ENCODE results near the gene GABPB2.

The GABPB2 gene

DNA sequence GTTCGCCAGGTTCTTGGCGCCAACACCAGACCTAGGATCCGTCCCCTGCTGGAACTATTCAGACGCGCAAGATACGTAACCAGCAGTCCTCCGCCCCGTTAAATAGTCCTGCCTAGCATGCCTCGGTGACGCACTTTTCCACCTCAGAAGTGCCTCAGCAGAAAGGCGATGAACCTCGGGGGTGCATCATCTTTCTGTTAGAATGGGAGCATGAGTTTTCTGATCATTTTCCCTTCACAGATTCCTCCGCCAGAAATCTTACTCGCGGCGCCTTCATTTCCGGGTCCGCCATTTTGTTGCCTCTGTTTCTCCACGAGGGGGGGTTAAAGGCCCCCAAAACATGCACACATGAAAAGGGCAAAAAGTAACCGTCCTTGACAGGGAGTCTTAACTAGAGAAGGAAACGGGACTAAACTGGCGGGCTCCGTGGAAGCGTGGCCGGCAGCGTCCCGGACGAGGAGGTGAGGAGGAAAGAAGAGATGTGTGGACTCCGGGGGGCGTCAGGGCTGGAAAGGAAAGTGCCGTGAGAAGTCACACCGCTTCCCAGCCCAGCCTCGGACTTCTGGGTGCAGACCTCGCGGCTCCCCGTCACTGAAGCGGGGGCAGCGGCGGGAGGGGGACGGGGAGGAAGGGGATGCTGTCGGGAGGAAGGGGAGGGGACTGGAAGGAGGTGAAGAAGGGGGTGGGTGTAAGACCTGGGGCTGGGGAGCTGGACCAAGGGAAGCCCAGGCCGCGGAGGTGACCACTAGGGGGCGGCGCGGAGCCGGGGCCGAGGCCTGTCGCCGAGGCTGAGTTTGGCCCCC is at the start of gene GABPB2:
TSS of gene GABPB2 (plus strand) at position 288 of the 803 bp plus-strand sequence. CDS start 17,429 bp downstream, outside the sequence.
- peak; percentile 67 to 68 for DNase-seq (ENCODE audit: low read depth in 2 of 2)

DNA sequence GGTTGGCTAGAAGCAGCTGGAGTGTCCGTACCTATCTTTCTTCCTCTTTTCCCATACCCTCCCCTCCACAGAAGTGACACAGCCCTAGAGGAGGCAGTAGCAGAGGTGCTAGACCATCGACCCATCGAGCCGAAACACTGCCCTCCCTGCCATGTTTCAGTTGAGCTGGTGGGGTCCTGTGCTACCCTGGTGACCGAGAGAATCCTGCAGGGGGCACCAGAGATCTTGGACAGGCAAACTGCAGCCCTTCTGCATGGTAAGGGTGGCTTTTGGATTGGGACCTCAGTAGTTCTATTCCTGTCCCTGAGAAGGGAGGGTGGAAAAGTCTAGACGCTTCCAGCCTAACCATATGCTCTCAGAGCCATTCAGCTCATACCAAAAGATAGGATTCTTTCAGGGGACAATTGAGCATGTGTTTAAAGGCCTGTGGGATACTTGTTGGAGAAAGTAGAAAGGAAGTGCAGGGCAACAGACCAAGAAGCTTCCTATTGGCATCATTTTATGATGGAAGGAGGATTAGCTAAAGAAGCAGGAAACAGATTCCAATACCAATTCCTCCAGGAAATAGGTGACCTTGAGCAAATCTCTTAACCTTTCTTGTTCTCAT is 45.9 kb upstream of the GABPB2 start:
- peak; percentile 53 to 75 for DNase-seq (ENCODE audit: low read depth in 2 of 2)

DNA sequence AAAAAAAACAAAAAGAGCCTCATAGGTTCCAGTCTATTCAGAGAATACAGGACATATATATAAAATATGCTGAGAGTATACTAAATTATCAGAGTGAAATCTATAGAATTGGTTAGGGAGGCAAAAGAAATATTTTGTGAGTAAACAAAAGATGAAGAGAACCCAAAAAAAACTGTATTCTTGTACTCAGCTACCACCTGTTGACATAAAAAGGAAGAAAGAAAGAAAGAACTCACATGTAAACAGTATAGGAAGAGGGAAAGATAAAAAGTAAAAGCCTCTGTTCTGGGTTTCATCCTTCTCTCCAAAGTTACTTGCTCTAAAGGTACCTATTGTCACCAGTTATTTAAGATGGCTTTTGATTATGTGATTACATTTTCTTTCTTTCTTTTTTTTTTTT is 44.1 kb upstream of the GABPB2 start:
- DNase-seq (ENCODE audit: low read depth in 2 of 2): no peak

DNA sequence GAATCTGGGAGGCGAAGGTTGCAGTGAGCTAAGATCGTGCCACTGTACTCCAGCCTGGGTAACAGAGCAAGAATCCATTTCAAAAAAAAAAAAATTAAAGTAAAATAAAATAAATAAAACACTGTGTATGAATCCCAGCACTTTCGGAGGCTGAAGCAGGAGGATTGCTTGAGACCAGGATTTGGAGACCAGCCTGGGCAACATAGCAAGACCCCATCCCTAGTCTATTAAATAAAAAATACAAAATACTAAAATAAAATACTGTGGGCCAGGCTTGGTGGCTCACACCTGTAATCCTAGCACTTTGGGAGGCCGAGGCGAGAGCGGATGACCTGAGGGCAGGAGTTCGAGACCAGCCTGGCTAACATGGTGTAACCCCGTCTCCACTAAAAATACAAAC is 38.4 kb upstream of the GABPB2 start:
- DNase-seq (ENCODE audit: low read depth in 2 of 2): no peak

DNA sequence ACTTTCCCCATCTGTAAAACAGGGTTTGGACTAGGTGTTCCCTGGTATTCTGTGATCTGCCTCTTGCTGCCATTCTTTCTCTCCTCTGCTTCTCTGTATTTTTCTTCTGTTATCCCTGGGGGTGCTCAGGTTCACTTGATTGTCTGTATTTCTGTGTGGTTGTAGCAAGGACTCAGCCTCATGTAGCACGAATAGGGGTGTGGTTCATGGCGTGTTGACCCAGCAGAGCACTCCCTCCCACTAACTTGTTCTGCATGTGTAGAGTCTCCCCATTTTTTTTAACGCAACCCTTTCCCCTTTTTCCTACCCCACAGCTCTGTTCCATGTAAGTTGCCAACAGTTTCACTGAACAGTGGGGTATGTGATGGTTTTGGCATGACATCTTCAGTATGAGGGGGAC is 35.4 kb upstream of the GABPB2 start:
- DNase-seq (ENCODE audit: low read depth in 2 of 2): no peak

DNA sequence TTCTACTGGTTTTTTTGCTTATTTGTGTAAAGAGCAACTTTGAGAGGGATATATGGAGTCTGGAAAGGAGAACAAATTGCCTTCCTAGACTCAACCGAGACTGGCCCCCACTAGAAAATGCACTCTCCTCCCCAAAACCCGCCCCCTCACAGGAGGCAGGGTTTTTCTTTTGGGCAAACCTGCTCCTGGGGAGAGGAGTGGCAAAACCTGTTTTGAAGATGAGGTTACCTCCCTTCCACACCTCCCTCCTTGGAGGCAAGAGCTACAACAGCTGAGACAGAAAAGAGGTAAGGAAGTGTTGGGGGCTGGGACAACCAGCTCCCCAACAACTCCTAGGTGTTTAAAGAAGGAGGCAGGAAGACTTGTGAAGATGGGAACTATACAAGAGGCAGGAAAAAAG is 34.2 kb upstream of the GABPB2 start, which contains the start of gene BNIPL:
TSS of gene BNIPL (plus strand) at position 231 of the 400 bp plus-strand sequence. CDS start at position 371, 140 bp downstream.
- no peak for DNase-seq (ENCODE audit: low read depth in 2 of 2)

DNA sequence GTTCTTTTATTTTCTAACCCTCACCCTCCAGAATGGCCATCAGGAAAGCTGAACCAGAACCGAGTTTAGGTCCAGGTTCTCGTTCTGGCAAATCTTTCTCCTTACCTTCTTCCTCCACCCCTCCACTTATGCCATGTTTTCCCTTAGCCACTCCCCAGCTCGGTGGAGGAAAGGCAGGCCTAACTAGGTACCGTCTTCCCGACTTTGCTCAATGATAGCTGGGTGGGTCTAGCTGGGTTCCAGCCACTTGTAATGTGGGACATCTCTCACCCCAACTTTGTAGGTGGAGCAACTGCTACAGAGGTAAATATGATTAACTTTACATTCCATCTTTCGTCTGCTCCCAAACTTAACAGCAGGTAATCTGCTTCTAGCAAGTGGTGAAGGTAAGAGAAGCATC is 33.5 kb upstream of the GABPB2 start:
- no peak for DNase-seq (ENCODE audit: low read depth in 2 of 2)

DNA sequence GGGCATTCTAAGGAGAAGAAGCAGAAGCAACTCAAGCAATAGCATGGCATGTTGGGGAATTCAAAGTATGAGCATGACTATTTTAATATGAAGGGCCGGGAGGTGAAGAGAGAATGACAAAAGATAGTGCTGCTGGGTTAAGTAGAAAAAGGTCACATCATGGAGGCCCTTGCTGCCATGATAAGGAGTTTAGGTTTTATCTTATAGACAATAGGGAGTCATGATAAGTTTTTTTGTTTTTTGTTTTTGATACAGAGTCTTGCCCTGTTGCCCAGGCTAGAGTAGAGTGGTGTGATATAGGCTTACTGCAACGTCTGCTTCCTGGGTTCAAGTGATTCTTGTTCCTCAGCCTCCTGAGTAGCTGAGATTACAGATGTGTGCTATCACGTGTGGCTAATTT is 31.0 kb upstream of the GABPB2 start:
- no peak for DNase-seq (ENCODE audit: low read depth in 2 of 2)

DNA sequence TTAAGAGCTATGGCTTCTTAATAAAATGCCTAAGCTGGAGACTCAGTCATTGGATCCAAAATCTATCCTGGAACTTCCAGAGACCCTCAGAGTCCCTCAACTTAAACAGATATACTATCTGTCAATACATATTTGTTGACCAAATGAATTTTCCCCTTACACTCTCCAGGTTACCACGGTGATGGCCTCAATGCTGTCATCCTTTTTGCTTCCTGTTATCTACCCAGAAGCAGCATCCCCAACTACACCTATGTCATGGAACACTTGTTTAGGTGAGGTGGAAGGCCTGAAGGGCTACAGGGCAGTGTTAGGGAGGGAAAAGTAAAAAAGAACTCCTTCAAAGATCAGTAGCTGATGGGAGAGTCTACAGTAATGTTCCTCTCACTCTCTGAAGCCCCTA is 27.4 kb upstream of the GABPB2 start:
- no peak for DNase-seq (ENCODE audit: low read depth in 2 of 2)

DNA sequence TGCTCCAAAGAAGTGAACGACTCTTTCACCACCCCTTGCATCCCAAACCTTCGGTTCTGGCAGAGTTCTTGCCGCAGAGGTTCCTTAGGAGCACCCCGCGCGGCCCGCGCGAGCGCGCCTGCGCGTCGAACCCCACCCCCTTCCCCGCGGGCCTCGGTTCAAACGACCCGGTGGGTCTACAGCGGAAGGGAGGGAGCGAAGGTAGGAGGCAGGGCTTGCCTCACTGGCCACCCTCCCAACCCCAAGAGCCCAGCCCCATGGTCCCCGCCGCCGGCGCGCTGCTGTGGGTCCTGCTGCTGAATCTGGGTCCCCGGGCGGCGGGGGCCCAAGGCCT is 23.0 kb upstream of the GABPB2 start, which contains the start of gene C1orf56:
TSS of gene C1orf56 (plus strand) at position 161 of the 334 bp plus-strand sequence. CDS start at position 258, 97 bp downstream.
- DNase-seq (ENCODE audit: low read depth in 2 of 2): no peak

DNA sequence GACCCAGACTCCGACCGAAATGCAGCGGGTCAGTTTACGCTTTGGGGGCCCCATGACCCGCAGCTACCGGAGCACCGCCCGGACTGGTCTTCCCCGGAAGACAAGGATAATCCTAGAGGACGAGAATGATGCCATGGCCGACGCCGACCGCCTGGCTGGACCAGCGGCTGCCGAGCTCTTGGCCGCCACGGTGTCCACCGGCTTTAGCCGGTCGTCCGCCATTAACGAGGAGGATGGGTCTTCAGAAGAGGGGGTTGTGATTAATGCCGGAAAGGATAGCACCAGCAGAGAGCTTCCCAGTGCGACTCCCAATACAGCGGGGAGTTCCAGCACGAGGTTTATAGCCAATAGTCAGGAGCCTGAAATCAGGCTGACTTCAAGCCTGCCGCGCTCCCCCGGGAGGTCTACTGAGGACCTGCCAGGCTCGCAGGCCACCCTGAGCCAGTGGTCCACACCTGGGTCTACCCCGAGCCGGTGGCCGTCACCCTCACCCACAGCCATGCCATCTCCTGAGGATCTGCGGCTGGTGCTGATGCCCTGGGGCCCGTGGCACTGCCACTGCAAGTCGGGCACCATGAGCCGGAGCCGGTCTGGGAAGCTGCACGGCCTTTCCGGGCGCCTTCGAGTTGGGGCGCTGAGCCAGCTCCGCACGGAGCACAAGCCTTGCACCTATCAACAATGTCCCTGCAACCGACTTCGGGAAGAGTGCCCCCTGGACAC is 22.5 kb upstream of the GABPB2 start:
- no peak for DNase-seq (ENCODE audit: low read depth in 2 of 2)

DNA sequence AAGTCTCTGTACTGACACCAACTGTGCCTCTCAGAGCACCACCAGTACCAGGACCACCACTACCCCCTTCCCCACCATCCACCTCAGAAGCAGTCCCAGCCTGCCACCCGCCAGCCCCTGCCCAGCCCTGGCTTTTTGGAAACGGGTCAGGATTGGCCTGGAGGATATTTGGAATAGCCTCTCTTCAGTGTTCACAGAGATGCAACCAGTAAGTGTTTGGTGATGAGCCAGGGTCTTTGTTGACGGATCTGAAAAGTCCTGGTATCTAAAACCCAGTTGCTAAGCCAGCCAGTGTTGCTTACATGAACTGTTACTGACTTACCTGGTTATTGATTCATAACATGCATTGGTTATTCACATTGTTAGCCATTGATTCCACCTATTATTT is 21.9 kb upstream of the GABPB2 start:
- DNase-seq (ENCODE audit: low read depth in 2 of 2): no peak

DNA sequence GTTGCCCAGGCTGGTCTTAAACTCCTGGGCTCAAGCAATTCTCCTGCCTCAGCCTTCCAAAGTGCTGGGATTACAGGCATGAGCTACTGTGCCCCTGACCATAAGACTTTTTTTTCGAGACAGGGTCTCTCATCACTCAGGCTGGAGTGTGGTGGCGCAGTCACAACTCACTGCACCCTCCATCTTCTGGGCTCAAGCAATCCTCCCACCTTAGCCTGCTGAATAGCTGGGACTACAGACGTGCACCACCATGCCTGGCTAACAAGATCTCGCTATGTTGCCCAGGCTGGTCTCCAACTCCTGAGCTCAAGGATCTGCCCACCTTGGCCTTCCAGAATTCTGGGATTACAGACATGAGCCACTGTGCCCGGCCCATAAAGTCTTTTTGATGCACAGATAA is 21.1 kb upstream of the GABPB2 start:
- DNase-seq (ENCODE audit: low read depth in 2 of 2): no peak

DNA sequence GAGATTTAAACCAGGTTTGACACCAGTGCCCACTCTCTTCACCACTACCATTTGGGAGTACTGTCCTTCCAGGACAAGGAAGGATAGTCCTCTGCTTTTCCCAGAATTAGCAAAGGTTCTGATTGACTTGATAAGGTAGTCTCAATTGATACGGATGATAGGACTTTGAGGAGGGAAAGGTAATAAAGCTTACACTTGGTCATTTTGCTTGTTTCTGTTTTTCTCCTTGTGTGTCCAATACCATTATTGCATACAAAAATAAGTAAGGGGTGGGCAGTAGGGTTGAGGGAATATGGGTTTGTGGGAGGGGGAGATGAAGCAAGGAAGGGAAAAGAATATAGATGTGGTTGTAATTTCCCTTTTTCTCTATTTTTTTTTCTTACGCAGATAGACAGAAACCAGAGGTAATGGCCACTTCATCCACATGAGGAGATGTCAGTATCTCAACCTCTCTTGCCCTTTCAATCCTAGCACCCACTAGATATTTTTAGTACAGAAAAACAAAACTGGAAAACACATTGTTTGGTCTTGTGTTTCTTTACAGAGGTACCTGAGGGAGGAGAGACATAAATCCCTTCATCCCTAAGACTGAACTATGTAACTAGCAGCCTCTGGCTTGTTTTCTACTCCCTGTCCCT is 20.4 kb upstream of the GABPB2 start:
- no peak for DNase-seq (ENCODE audit: low read depth in 2 of 2)

DNA sequence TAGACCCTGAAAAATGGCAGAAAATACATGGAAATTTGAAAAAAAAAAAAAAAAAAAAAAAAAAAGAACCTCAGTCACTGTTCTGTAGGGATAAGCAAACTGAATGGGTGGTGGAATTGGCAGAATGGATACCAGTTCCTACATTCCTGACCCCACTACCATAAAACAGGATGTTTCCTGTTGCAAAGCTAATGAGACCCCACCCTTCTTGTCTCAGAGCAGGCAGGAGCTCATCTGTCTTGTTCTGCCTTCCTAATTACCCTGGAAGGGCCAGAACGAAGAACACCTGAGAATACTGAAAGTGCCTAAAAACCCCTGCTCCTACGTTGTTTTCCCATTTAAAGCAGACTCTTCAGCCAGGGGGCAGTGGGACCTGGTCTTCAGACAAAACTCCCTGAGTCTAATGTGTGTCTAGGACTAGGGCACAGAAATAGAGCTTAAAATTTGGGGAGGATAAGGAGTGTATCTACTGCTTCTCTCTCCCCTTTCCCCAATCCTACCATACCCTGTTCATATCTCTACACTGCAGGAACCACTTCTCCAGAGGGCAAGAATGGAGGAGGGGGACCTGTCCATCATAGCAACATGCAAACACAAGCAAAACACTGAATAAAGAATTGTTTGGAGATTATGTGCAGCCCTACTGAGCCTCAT is 19.1 kb upstream of the GABPB2 start:
- DNase-seq (ENCODE audit: low read depth in 2 of 2): no peak

DNA sequence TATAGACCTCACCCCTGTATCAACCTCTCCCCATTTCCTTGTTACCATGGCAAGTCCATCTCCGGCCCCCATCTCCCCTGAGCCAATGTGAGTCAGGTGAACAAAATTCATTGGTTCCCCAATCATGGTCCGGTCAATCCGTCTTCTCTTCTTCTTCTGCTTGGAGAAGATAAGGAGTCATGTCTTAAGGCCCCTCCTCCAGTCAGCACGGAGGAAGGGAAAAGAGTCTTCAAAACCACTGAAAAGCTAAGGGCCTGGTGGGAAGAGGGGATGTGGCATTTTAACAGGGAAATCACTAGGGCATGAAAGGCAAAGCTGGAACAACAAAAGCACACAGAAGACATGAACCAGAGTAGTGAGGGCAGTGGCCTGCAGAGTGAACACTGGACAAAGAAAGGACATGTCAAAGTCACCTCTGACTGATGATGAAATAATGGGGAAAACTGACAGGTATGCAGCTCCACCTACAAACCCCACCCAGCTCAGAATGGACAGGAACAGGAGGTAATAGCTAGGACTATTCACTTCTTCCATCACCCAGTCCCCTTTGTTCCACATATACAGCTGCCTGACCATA is 15.5 kb upstream of the GABPB2 start:
- no peak for DNase-seq (ENCODE audit: low read depth in 2 of 2)

DNA sequence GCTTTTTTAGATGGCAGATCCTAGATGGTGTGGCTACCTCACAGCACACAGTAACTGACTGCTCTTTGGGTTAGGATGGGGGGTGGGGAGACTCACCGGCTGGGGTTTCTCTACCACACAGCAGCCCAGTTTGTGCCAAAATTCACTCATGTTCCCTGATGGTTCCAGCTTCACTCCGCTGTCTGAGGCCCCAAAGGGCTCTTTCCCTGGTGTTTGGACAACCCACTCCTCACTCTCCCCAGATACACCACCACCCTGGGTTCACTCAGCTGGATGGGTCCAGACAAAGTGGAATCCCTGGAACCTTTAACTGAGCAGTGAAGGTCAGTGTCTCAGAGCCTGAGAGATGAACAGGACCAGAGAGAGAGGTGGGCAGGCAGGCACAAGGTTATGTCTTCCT is 15.0 kb upstream of the GABPB2 start:
- no peak for DNase-seq (ENCODE audit: low read depth in 2 of 2)

DNA sequence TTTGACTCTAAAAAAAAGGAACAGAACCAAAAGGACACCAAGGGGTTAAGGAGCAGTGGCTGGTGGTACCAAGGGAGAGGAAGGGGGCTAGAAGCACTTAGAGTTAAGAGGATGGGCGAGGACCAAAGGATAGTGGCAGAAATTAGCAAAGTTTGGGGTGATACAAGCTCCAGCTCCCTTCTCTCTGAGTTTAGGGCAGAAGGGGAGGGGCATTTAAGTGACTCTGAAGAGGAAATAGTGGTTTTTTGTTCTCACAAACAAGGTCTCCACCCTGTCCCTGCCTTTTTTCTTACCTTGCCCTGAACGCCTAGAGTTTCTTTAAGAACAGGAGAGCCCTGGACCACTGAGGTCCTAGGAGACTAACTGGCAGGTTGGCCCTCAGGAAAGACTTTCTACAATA is 14.4 kb upstream of the GABPB2 start:
- no peak for DNase-seq (ENCODE audit: low read depth in 2 of 2)

DNA sequence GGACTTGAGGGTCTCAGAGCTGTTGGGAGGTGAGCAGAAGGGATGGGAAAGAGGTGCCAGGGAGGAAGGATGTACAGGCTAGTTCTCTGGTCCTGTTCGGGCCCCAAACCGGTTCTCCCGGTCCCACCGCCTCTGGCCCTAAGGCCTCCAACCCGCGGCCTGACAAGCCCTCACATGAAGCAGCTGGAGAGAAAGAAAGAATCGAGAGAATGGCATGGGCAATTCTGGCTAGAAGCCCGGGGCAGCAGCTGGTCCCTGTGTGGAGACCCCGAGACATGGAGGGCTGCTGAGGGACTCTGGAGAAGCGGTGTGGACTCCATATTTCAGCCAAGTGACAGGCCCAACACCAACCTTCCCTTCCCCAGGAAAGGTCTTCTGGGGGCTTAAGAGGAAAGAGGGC is 11.9 kb upstream of the GABPB2 start:
- DNase-seq (ENCODE audit: low read depth in 2 of 2): no peak

DNA sequence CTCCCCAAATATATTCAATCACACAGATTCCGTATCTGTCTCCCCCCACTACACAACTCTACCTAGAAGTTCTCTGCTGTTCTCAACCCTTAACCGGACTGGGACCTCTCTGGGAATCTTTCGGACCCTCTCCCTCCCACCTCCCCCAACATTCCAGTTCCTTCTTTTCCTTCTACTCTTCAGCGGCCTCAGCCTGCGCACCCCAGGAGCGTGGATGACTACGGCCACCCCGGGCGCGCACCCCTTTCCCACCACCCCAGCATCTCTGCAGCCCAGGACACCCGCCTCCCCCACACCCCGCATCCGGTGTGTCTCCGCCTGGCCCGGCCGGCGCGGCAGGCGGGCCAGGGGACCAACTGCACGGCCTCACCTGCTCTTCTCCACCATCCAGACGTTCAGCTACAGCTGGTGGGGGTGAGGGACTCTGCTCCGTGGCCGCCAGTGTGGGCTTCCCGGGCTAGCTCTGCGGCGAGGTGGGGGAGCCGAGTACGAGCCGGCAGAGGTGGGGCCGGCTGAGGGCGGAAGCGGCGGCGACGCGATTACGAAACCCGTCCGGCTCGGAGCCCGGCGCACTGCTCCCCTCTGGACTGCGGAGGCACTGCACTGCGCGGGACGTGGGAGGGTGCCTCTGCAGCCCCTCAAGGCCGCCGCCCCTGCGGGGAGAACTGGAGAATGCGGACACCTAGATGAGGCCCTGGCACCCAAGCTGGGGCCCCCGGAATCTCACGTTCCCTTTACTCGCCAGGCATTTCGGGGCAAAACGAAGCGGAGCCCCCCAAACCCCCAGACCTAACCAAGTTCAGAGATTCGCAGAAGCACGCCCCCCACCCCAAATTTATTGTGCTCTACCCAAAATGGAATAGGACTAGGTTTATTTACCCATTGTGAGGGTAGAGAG is 11.2 kb upstream of the GABPB2 start, which contains the start of gene CDC42SE1:
TSS of gene CDC42SE1 (minus strand) at position 514 of the 898 bp plus-strand sequence. CDS start 3,892 bp downstream, outside the sequence.
- DNase-seq (ENCODE audit: low read depth in 2 of 2): peak; percentile 66 to 72

Measured in stimulated activated CD8-positive, alpha-beta memory T cell treated with anti-CD3 and anti-CD28 coated beads, Interleukin-15, amount 100 ng/mL, for 4 hours (primary cell).